ENCODE measurements around the gene POU6F2. TPM values are rescaled to one million over a fixed set of nuclear protein-coding genes. Genes with fewer than 3 reads are reported as not detected.

The POU6F2 gene
- total RNA-seq, 4 donors from 2014 or later = not detected

DNA sequence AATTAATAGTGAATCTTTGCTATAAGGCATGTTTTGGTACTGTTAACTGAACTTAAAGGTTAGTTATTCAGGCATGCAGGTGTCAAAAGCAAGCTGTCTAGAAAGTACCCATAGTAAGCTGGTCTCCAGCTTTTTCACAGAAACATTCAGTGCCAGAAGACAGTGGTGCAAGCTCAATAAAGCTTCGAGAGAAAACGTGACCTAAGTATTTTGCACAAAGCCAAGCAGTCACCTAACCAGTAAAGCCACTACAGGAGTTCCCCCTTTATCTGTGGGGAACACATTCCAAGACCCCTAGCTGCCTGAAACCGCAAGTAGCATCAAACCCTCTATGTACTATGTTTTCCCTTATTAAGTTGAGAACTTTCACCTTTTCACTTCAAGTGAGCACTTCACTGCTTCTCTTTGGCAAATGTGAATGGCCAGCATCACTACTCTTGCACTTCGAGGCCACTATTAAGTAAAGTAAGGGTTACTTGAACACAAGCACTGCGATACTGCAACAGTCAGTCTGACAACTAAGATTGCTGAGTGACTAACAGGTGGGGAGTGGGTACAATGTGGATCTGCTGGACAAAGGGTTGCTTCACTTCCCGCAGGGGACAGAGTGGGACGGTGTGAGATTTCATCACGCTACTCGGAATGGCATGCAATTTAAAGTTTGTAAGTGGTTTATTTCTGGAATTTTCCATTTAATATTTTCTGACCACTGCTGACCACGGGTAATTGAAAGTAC is 334.7 kb downstream of the POU6F2 start:
- Histone ChIP-seq H3K27me3 (peaks cover 0 to 16% (median 0%) of the 10 kb centered on the region in 4 donors), H3K36me3 (no peaks in the 10 kb centered on the region), H3K4me1 (no peaks in the 10 kb centered on the region), H3K4me3 (no peak overlapping the region), H3K27ac (replicated peaks in 1 of 4) (no peak overlapping the region), H3K9me3 (no peaks in the 10 kb centered on the region)
- no peak for DNase-seq (ENCODE audit: extremely low spot score)
- TF ChIP-seq POLR2A (IDR thresholded peaks at IDR 0.05; ENCODE audit: low read depth) (no peak), POLR2AphosphoS5 (IDR thresholded peaks at IDR 0.05) (no peak), EP300 (IDR thresholded peaks at IDR 0.05) (no peak)
- TF ChIP-seq, protein P1, sequence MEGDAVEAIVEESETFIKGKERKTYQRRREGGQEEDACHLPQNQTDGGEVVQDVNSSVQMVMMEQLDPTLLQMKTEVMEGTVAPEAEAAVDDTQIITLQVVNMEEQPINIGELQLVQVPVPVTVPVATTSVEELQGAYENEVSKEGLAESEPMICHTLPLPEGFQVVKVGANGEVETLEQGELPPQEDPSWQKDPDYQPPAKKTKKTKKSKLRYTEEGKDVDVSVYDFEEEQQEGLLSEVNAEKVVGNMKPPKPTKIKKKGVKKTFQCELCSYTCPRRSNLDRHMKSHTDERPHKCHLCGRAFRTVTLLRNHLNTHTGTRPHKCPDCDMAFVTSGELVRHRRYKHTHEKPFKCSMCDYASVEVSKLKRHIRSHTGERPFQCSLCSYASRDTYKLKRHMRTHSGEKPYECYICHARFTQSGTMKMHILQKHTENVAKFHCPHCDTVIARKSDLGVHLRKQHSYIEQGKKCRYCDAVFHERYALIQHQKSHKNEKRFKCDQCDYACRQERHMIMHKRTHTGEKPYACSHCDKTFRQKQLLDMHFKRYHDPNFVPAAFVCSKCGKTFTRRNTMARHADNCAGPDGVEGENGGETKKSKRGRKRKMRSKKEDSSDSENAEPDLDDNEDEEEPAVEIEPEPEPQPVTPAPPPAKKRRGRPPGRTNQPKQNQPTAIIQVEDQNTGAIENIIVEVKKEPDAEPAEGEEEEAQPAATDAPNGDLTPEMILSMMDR (IDR thresholded peaks at IDR 0.05) = no peak
- intact Hi-C loops (cut with DNase I) = no loop called here
- 82% methylated on average over 10 of the region's 10 CpGs for WGBS

DNA sequence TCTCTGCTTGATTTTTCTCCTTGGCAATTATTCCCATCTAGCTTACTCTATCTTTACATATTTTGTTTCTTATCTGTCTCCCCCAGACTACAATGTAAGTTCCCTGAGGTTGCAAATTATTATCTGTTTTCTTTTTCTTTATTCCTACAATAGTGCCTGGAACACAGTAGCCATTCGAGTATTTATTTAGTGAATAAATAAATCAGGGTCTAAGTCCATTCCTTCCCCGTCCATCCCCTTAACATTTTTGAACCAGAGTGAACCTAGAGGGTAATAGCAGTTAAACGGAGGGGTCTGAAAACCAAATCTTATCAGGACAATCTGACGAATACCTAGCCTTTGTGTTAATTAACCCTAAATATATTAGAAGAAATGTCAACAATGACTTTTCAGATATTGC is 335.7 kb downstream of the POU6F2 start:
- no peaks in the 10 kb centered on the region for H3K9me3 ChIP-seq
- H3K27me3 ChIP-seq = peaks cover 0 to 10% (median 0%) of the 10 kb centered on the region in 4 donors
- intact Hi-C loops (cut with DNase I) = no loop called here
- no peak for DNase-seq (ENCODE audit: extremely low spot score)
- WGBS = 67% methylated on average over 4 of the region's 4 CpGs
- no peaks in the 10 kb centered on the region for H3K4me1 ChIP-seq
- H3K4me3 ChIP-seq = no peak overlapping the region
- TF ChIP-seq POLR2A (IDR thresholded peaks at IDR 0.05; ENCODE audit: low read depth) (no peak), POLR2AphosphoS5 (IDR thresholded peaks at IDR 0.05) (no peak), EP300 (IDR thresholded peaks at IDR 0.05) (no peak)
- TF ChIP-seq, protein P1 (IDR thresholded peaks at IDR 0.05) = no peak
- no peaks in the 10 kb centered on the region for H3K36me3 ChIP-seq
- H3K27ac ChIP-seq (replicated peaks in 1 of 4) = no peak overlapping the region

DNA sequence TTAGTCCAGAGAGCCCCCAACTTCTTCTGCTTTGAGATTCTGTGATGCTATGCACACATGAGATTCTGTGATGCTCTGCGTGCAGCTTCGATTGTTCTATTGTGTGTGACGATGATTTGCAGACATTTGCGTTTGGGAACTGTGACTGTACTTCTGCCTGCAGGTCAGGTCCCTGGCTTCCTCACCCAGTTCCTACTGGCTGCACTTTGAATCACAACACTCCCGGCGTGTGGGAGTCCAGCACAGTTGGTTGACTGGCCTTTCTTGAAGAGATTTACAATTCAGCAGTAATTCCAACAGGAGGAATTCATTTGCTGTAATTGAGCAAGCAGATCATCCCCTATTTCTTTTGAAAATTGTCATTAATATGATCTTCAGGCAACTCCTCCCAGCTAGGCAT is 336.3 kb downstream of the POU6F2 start:
- intact Hi-C loops (cut with DNase I) = no loop called here
- TF ChIP-seq, protein P1 (IDR thresholded peaks at IDR 0.05) = no peak
- TF ChIP-seq POLR2AphosphoS5 (IDR thresholded peaks at IDR 0.05) (no peak), POLR2A (IDR thresholded peaks at IDR 0.05; ENCODE audit: low read depth) (no peak)
- peaks cover 0 to 7% (median 0%) of the 10 kb centered on the region in 4 donors for H3K27me3 ChIP-seq
- no peaks in the 10 kb centered on the region for H3K4me1 ChIP-seq
- peak; percentile 66 for DNase-seq (ENCODE audit: extremely low spot score)
- H3K4me3 ChIP-seq = no peak overlapping the region
- no peaks in the 10 kb centered on the region for H3K9me3 ChIP-seq
- H3K27ac ChIP-seq (replicated peaks in 1 of 4) = no peak overlapping the region
- WGBS = 67% methylated on average over 6 of the region's 6 CpGs
- H3K36me3 ChIP-seq = no peaks in the 10 kb centered on the region

DNA sequence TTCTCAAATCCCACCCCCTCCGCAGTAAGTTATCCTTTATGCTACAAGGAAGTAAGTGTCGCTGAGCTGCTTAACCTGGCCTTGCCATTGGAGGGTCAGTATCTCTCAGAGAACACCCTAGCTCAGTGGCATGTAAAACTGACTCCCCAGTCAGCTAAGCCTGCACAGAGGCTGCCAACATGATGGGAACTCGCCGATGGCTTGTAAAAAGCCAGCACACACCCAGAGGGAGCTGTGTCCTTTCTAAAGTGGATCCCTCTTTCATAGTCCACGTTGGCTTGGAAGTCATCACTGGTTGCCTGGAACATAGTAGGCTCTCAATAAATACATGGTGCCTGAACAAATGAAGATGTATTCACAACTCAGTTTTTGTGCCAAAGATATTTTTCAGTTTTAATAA is 339.4 kb downstream of the POU6F2 start:
- Histone ChIP-seq H3K4me3 (no peak overlapping the region), H3K9me3 (no peaks in the 10 kb centered on the region)

More for the DNA sequence above, 339.4 kb downstream of the POU6F2 start:
- H3K27me3 ChIP-seq = peaks cover 0 to 8% (median 0%) of the 10 kb centered on the region in 4 donors
- DNase-seq (ENCODE audit: extremely low spot score) = no peak
- intact Hi-C loops (cut with DNase I) = no loop called here
- WGBS = 69% methylated on average over 5 of the region's 5 CpGs
- H3K27ac ChIP-seq (replicated peaks in 1 of 4) = no peak overlapping the region
- no peak for TF ChIP-seq POLR2AphosphoS5 (IDR thresholded peaks at IDR 0.05)
- TF ChIP-seq EP300 (IDR thresholded peaks at IDR 0.05) = no peak
- no peak for TF ChIP-seq POLR2A (IDR thresholded peaks at IDR 0.05; ENCODE audit: low read depth)
- TF ChIP-seq, protein P1 (IDR thresholded peaks at IDR 0.05) = no peak
- H3K36me3 ChIP-seq = no peaks in the 10 kb centered on the region
- no peaks in the 10 kb centered on the region for H3K4me1 ChIP-seq
